GM23248 (cell line): ENCODE measurements around the gene NPIPB8.

Source experiments
- EZH2 ChIP-seq: fragments of 200-600 bp; sonication (generic); IDR thresholded peaks from 2 replicates; pipeline ENCODE4 v1.6.1; 2018; ENCODE audit warnings: antibody characterized with exemption, mild to moderate bottlenecking; ENCODE audit not compliant: insufficient read depth, poor library complexity, severe bottlenecking
- EZH2phosphoT487 ChIP-seq: fragments of 200-600 bp; sonication (generic); IDR thresholded peaks from 2 replicates; pipeline ENCODE4 v1.6.1; 2018; ENCODE audit warnings: antibody characterized with exemption, moderate library complexity, mild to moderate bottlenecking, low read depth; ENCODE audit not compliant: insufficient read depth

GRCh38 chr16:28603381-28604185, 34.3 kb upstream of the NPIPB8 start:
- TF ChIP-seq EZH2 (no peak), EZH2phosphoT487 (no peak)
